Mucosa of stomach (tissue), 1 donor: ENCODE results near the gene HBG2.

Experiments
- H3K27me3 ChIP-seq: one replicate; pipeline ENCODE4 v1.7.0; 2013; ENCODE audit warnings: mild to moderate bottlenecking, low read length; ENCODE audit not compliant: control insufficient read depth, insufficient read depth
- H3K36me3 ChIP-seq: one replicate; pipeline ENCODE4 v1.7.0; 2013; ENCODE audit warnings: low read length; ENCODE audit not compliant: control insufficient read depth, insufficient read depth
- H3K4me1 ChIP-seq: one replicate; pipeline ENCODE4 v1.7.0; 2013; ENCODE audit warnings: mild to moderate bottlenecking, low read length; ENCODE audit not compliant: control insufficient read depth, insufficient read depth
- H3K4me3 ChIP-seq: one replicate; pipeline ENCODE4 v1.7.0; 2013; ENCODE audit warnings: low read length
- H3K9ac ChIP-seq: one replicate; pipeline ENCODE4 v1.7.0; 2013; ENCODE audit warnings: mild to moderate bottlenecking, low read length, moderate library complexity
- H3K9me3 ChIP-seq: one replicate; pipeline ENCODE4 v1.7.0; 2013; ENCODE audit warnings: mild to moderate bottlenecking, low read length, moderate library complexity; ENCODE audit not compliant: control insufficient read depth
- donor health status: Pancreatic carcinoma.

Gene HBG2

GRCh38 chr11:5210376-5210885, 44.1 kb downstream of the HBG2 start:
- Histone ChIP-seq H3K4me3 (no peak overlapping the region), H3K27me3 (no peaks in the 10 kb centered on the region), H3K36me3 (no peaks in the 10 kb centered on the region), H3K4me1 (peaks cover 8% of the 10 kb centered on the region), H3K9ac (no peak overlapping the region), H3K9me3 (no peaks in the 10 kb centered on the region)

DNA sequence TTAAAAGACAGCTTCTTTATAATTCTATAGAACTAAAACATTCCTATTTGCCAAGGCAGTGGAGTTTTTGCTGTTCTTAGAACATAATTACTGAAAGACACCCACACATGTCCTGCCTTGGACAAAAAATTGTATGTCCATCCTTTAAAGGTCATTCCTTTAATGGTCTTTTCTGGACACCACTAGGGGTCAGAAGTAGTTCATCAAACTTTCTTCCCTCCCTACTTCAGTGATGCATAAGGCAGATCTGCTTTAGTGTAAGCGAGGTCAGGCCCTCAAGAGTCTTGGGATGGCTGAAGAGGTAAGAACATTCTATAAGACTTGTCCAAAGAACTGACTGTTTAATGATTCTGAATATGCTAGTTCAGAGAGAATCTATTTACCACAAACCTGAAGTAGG, 49.8 kb downstream of the HBG2 start:
- Histone ChIP-seq H3K27me3 (no peaks in the 10 kb centered on the region), H3K4me1 (peaks cover 8% of the 10 kb centered on the region), H3K9ac (no peak overlapping the region), H3K36me3 (no peaks in the 10 kb centered on the region), H3K9me3 (no peaks in the 10 kb centered on the region), H3K4me3 (no peak overlapping the region)

DNA sequence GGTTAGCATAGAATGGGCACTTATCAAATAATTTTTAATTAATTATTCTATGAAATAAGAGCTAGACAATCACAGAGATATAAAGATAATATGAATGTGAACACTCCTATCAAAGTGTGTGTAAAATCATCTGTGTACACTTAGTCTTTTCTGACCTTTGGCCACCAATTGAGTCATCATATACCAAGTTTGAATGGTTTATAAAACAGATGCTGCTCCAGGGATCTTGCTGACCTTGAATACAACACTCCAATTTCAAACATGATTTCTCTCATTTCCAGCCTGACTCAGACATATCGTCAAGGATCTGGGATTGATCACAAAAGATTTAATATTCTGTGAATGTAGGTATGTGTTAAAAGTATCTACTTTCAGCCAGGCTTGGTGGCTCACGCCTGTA, 51.2 kb downstream of the HBG2 start:
- H3K9me3 ChIP-seq = no peaks in the 10 kb centered on the region
- H3K9ac ChIP-seq = no peak overlapping the region
- no peaks in the 10 kb centered on the region for H3K4me1 ChIP-seq
- H3K36me3 ChIP-seq = no peaks in the 10 kb centered on the region
- no peak overlapping the region for H3K4me3 ChIP-seq
- no peaks in the 10 kb centered on the region for H3K27me3 ChIP-seq
